Measurements from ENCODE around the gene XRCC1.

- TF ChIP-seq POLR2A (IDR thresholded peaks at IDR 0.05; ENCODE audit: low read depth, low read length) (no peak), POLR2AphosphoS5 (IDR thresholded peaks at IDR 0.05; ENCODE audit: low read depth, low read length) (no peak), TAF1 (IDR thresholded peaks at IDR 0.05; ENCODE audit: low read depth, low read length) (no peak), PAX5 (IDR thresholded peaks at IDR 0.05; ENCODE audit: insufficient read depth, low read length, severe bottlenecking) (no peak), POU2F2 (IDR thresholded peaks at IDR 0.05; ENCODE audit: low read depth, low read length) (no peak), SPI1 (IDR thresholded peaks at IDR 0.05; ENCODE audit: low read depth, low read length) (no peak)
These were observed 30.7 kb upstream of the XRCC1 start for GRCh38 chr19:43605875-43606568.
